Stimulated activated naive CD4-positive, alpha-beta T cell treated with Interleukin-2 at 50 U/mL for 16 hours (primary cell): ENCODE measurements around the gene NOG.

Source experiments
- DNase-seq: peaks from one replicate; lab custom pipeline; 2025; lab: John Stamatoyannopoulos, UW

The NOG gene

GRCh38 chr17:56593646-56594319 is at the start of gene NOG:
Gene NOG, plus strand, starts transcription at chr17:56593699. Its CDS starts 525 bp downstream, at chr17:56594224.
- DNase-seq = no peak

- DNase-seq = no peak
These were observed 48.4 kb upstream of the NOG start for GRCh38 chr17:56545106-56545505.

- no peak for DNase-seq
These were observed 47.6 kb upstream of the NOG start for GRCh38 chr17:56545930-56546329.

- no peak for DNase-seq
These were observed 44.8 kb upstream of the NOG start for GRCh38 chr17:56548661-56549060.

GRCh38 chr17:56549501-56549900 is 44.0 kb upstream of the NOG start:
- no peak for DNase-seq

- no peak for DNase-seq
These were observed 35.8 kb upstream of the NOG start for GRCh38 chr17:56557682-56558081.

GRCh38 chr17:56558088-56558487 is 35.4 kb upstream of the NOG start:
- no peak for DNase-seq

- DNase-seq = no peak
These were observed 23.3 kb upstream of the NOG start for GRCh38 chr17:56570199-56570598.

GRCh38 chr17:56571456-56571855 is 22.0 kb upstream of the NOG start:
- DNase-seq = no peak

GRCh38 chr17:56577190-56577842 is 16.2 kb upstream of the NOG start:
- DNase-seq = no peak

- DNase-seq = no peak
These were observed 15.7 kb upstream of the NOG start for GRCh38 chr17:56577843-56578204.

- no peak for DNase-seq
These were observed 11.6 kb upstream of the NOG start for GRCh38 chr17:56581635-56582627.

- DNase-seq = no peak
These were observed 9.7 kb upstream of the NOG start for GRCh38 chr17:56583772-56584171.

- DNase-seq = no peak
These were observed 6.2 kb upstream of the NOG start for GRCh38 chr17:56587298-56587697.

- peak; percentile 40 for DNase-seq
These were observed 913 bp upstream of the NOG start for GRCh38 chr17:56592487-56593085.

GRCh38 chr17:56593086-56593645 is 333 bp upstream of the NOG start:
- no peak for DNase-seq

- no peak for DNase-seq
These were observed 1.0 kb downstream of the NOG start for GRCh38 chr17:56594320-56595107.

- no peak for DNase-seq
These were observed 1.6 kb downstream of the NOG start for GRCh38 chr17:56595108-56595418.

GRCh38 chr17:56595831-56596690 is 2.6 kb downstream of the NOG start:
- no peak for DNase-seq
